GM12892 (cell line): ENCODE measurements around the gene ABLIM2.

Experiments used
- POLR2A ChIP-seq: IDR thresholded peaks from 2 replicates; pipeline ENCODE4 v1.6.1; 2011; ENCODE audit warnings: low read depth, low read length, control low read depth
- TAF1 ChIP-seq: IDR thresholded peaks from 2 replicates; pipeline ENCODE4 v1.6.1; 2011; ENCODE audit warnings: low read depth, mild to moderate bottlenecking, control low read depth, low read length, borderline replicate concordance

- TF ChIP-seq TAF1 = no peak
- TF ChIP-seq POLR2A = no peak
Measured at GRCh38 chr4:7999279-7999678, 159.3 kb downstream of the ABLIM2 start.
